ENCODE data around the gene CANT1.

- TF ChIP-seq CTCF (IDR thresholded peaks at IDR 0.05; ENCODE audit: poor library complexity) (no peak), EZH2 (IDR thresholded peaks at IDR 0.05; ENCODE audit: borderline replicate concordance) (no peak)
These were observed 11.1 kb downstream of the CANT1 start for GRCh38 chr17:78998311-78999055.

Measured in hepatocyte (in vitro differentiated cells).